Hepatocyte (in vitro differentiated cells): ENCODE data around the gene TCF7L1. TPM values are rescaled to one million over a fixed set of nuclear protein-coding genes. Genes with fewer than 3 reads are reported as not detected.

ENCODE experiments used
- DNase-seq: peaks from one replicate; pipeline ENCODE4 v3.0.0-alpha.2; 2016; ENCODE audit warnings: low spot score
- H2AFZ ChIP-seq: fragments of 200-600 bp; sonication (generic); 2 replicates; pipeline ENCODE4 v1.6.0; 2016; ENCODE audit warnings: antibody characterized with exemption, mild to moderate bottlenecking
- H3K27ac ChIP-seq: fragments of 200-600 bp; sonication (generic); 2 replicates; pipeline ENCODE4 v1.5.1; 2016; ENCODE audit warnings: mild to moderate bottlenecking
- H3K27me3 ChIP-seq: fragments of 200-600 bp; sonication (generic); 2 replicates; pipeline ENCODE4 v1.6.1; 2016
- H3K36me3 ChIP-seq: fragments of 200-600 bp; sonication (generic); replicated peaks from 2 replicates; pipeline ENCODE4 v1.5.1; 2016; ENCODE audit warnings: low read depth; ENCODE audit not compliant: insufficient read depth
- H3K4me1 ChIP-seq: fragments of 200-600 bp; sonication (generic); 2 replicates; pipeline ENCODE4 v1.5.1; 2016; ENCODE audit warnings: mild to moderate bottlenecking, moderate library complexity; ENCODE audit not compliant: insufficient read depth
- H3K4me2 ChIP-seq: fragments of 200-600 bp; sonication (generic); 2 replicates; pipeline ENCODE4 v1.6.0; 2016
- H3K4me3 ChIP-seq: fragments of 200-600 bp; sonication (generic); 2 replicates; pipeline ENCODE4 v1.5.1; 2016; ENCODE audit warnings: mild to moderate bottlenecking
- H3K79me2 ChIP-seq: fragments of 200-600 bp; sonication (generic); 2 replicates; pipeline ENCODE4 v1.6.0; 2017; ENCODE audit warnings: mild to moderate bottlenecking
- H3K9me2 ChIP-seq: fragments of 200-600 bp; sonication (generic); replicated peaks from 2 replicates; pipeline ENCODE4 v1.6.0; 2017; ENCODE audit warnings: mild to moderate bottlenecking; ENCODE audit not compliant: insufficient read depth
- H3K9me3 ChIP-seq: fragments of 200-600 bp; sonication (generic); 2 replicates; pipeline ENCODE4 v1.5.1; 2016; ENCODE audit warnings: low read depth, mild to moderate bottlenecking
- H4K20me1 ChIP-seq: fragments of 200-600 bp; sonication (generic); 2 replicates; pipeline ENCODE4 v1.6.0; 2016; ENCODE audit warnings: mild to moderate bottlenecking; ENCODE audit not compliant: insufficient read depth, poor library complexity, severe bottlenecking
- CTCF ChIP-seq: fragments of 200-600 bp; sonication (generic); IDR thresholded peaks from 2 replicates; pipeline ENCODE4 v1.5.1; 2016; ENCODE audit warnings: antibody characterized with exemption, mild to moderate bottlenecking; ENCODE audit not compliant: poor library complexity
- EZH2 ChIP-seq: fragments of 200-600 bp; sonication (generic); IDR thresholded peaks from 2 replicates; pipeline ENCODE4 v1.6.1; 2016; ENCODE audit warnings: antibody characterized with exemption, mild to moderate bottlenecking, borderline replicate concordance
- EZH2phosphoT487 ChIP-seq: fragments of 200-600 bp; sonication (generic); IDR thresholded peaks from one replicate; pipeline ENCODE4 v1.6.1; 2018; ENCODE audit warnings: antibody characterized with exemption, mild to moderate bottlenecking, low read depth, moderate library complexity; ENCODE audit not compliant: unreplicated experiment, severe bottlenecking
- whole genome bisulfite sequencing: methylation state at CpG from one replicate; pipeline ENCODE4 v1.1.6; 2016; ENCODE audit warnings: low lambda C conversion rate; ENCODE audit errors: missing lambda C conversion rate; 5-methylcytosine and 5-hydroxymethylcytosine counted together
- polyA plus RNA-seq: library from polyadenylated mRNA; unstranded; fragments of >200 nt; fragmentation: Nextera tagmentation; extraction: Ambion mirVana; gene quantifications from 2 replicates; pipeline ENCODE4 v1.2.1, GENCODE V29; 2016
- total RNA-seq: library from RNA; depleted of rRNA; stranded (reverse); fragments of >200 nt; gene quantifications from 2 replicates; pipeline ENCODE4 v1.2.3, GENCODE V29; 2014

Gene TCF7L1
- total and polyA plus RNA-seq, 2 experiments from 2014 or later: 3.7 to 20.6 TPM

GRCh38 chr2:85278361-85278760 is 145.2 kb downstream of the TCF7L1 start:
- Histone ChIP-seq H2AFZ (no peak overlapping the region), H3K4me1 (peaks cover 36% of the 10 kb centered on the region), H3K79me2 (peaks cover 41% of the 10 kb centered on the region), H3K27me3 (no peaks in the 10 kb centered on the region), H3K9me2 (no peaks in the 10 kb centered on the region), H3K9me3 (no peaks in the 10 kb centered on the region), H4K20me1 (peaks cover 2% of the 10 kb centered on the region), H3K4me3 (no peak overlapping the region), H3K27ac (peak overlapping the region; percentile 79), H3K36me3 (no peaks in the 10 kb centered on the region), H3K4me2 (peak overlapping the region; percentile 65)
- no peak for DNase-seq
- 55% methylated on average over 2 of the region's 2 CpGs for WGBS
- no peak for TF ChIP-seq EZH2
- TF ChIP-seq CTCF: no peak
- no peak for TF ChIP-seq EZH2phosphoT487

GRCh38 chr2:85281553-85281952 is 148.4 kb downstream of the TCF7L1 start:
- TF ChIP-seq EZH2phosphoT487 (no peak), EZH2 (no peak), CTCF (no peak)
- DNase-seq: no peak
- Histone ChIP-seq H3K4me1 (peaks cover 22% of the 10 kb centered on the region), H3K9me3 (no peaks in the 10 kb centered on the region), H3K27ac (no peak overlapping the region), H3K4me2 (no peak overlapping the region), H3K4me3 (no peak overlapping the region), H3K27me3 (no peaks in the 10 kb centered on the region), H3K9me2 (no peaks in the 10 kb centered on the region), H2AFZ (no peak overlapping the region), H4K20me1 (no peaks in the 10 kb centered on the region), H3K36me3 (no peaks in the 10 kb centered on the region), H3K79me2 (peaks cover 24% of the 10 kb centered on the region)
- 90% methylated on average over 6 of the region's 6 CpGs for WGBS

- peaks cover 11% of the 10 kb centered on the region for H3K4me1 ChIP-seq
- peaks cover 18% of the 10 kb centered on the region for H3K79me2 ChIP-seq
- no peak overlapping the region for H3K27ac ChIP-seq
- H4K20me1 ChIP-seq: no peaks in the 10 kb centered on the region
- no peak overlapping the region for H3K4me2 ChIP-seq
- TF ChIP-seq EZH2phosphoT487 (no peak), CTCF (no peak), EZH2 (no peak)
- no peak overlapping the region for H3K4me3 ChIP-seq
- no peaks in the 10 kb centered on the region for H3K9me3 ChIP-seq
- H3K36me3 ChIP-seq: no peaks in the 10 kb centered on the region
- DNase-seq: no peak
- H3K27me3 ChIP-seq: no peaks in the 10 kb centered on the region
- H2AFZ ChIP-seq: no peak overlapping the region
- H3K9me2 ChIP-seq: no peaks in the 10 kb centered on the region
- WGBS: 93% methylated on average over 7 of the region's 7 CpGs
Measured at GRCh38 chr2:85282914-85283313, 149.7 kb downstream of the TCF7L1 start.

- no peaks in the 10 kb centered on the region for H3K9me3 ChIP-seq
- H3K9me2 ChIP-seq: no peaks in the 10 kb centered on the region
- no peak overlapping the region for H2AFZ ChIP-seq
- H3K27me3 ChIP-seq: no peaks in the 10 kb centered on the region
- H3K4me2 ChIP-seq: no peak overlapping the region
- no peaks in the 10 kb centered on the region for H4K20me1 ChIP-seq
- peaks cover 6% of the 10 kb centered on the region for H3K4me1 ChIP-seq
- H3K27ac ChIP-seq: no peak overlapping the region
- no peaks in the 10 kb centered on the region for H3K36me3 ChIP-seq
- TF ChIP-seq EZH2 (no peak), CTCF (no peak), EZH2phosphoT487 (no peak)
- 96% methylated on average over 8 of the region's 8 CpGs for WGBS
- H3K79me2 ChIP-seq: peaks cover 17% of the 10 kb centered on the region
- H3K4me3 ChIP-seq: no peak overlapping the region
- no peak for DNase-seq
Measured at GRCh38 chr2:85283641-85284040, 150.4 kb downstream of the TCF7L1 start.
